Vagina (tissue), 2 donors: ENCODE data around the gene LRRIQ4.

ENCODE experiments used
- POLR2A ChIP-seq, 2 donors: fragments of 450-650 bp; IDR thresholded peaks; one replicate each; pipeline ENCODE4 v1.6.1; 2017; ENCODE audit warnings: antibody characterized with exemption in 2 of 2, mild to moderate bottlenecking in 2 of 2, moderate library complexity in 2 of 2
- POLR2AphosphoS5 ChIP-seq, 2 donors: sonication (generic); formaldehyde crosslinking; IDR thresholded peaks; one replicate each; pipeline ENCODE4 v1.9.0; 2017; ENCODE audit warnings: antibody characterized with exemption in 2 of 2, mild to moderate bottlenecking in 2 of 2, low read depth in 1 of 2; ENCODE audit not compliant: insufficient read depth in 1 of 2
- TF ChIP-seq, protein P1 (sequence below), 3 experiments: fragments of 450-650 bp in 2 of 3; fragments of 200-600 bp in 1 of 3; sonication (generic) in 1 of 3; IDR thresholded peaks; one replicate each; pipeline ENCODE4 v1.5.1; 2017 to 2019; ENCODE audit warnings: antibody characterized with exemption in 3 of 3, mild to moderate bottlenecking in 2 of 3, moderate library complexity in 2 of 3

DNA sequence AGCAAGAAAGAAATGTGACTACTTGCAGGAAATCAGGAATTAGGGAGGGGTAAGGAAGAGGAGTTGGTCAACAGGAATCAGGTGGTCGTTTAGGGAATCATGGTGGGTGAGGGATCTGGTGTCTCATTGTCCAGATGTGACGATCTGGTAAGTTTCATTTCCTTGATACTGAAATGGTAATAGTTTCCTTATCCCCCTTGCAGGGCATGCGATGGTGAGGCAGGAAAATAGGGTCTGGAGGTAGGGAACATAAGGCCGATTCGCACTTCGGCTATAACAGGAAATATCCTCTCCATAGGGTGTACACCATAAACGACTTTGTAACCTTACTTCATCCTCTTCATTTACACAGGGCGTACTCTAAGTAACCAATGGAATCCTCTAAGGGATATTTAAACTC lies 608 bp downstream of the LRRIQ4 start:
- no peak for TF ChIP-seq POLR2AphosphoS5 (IDR thresholded peaks at IDR 0.05; ENCODE audit: insufficient read depth in 1 of 2, low read depth in 1 of 2)
- TF ChIP-seq, protein P1, sequence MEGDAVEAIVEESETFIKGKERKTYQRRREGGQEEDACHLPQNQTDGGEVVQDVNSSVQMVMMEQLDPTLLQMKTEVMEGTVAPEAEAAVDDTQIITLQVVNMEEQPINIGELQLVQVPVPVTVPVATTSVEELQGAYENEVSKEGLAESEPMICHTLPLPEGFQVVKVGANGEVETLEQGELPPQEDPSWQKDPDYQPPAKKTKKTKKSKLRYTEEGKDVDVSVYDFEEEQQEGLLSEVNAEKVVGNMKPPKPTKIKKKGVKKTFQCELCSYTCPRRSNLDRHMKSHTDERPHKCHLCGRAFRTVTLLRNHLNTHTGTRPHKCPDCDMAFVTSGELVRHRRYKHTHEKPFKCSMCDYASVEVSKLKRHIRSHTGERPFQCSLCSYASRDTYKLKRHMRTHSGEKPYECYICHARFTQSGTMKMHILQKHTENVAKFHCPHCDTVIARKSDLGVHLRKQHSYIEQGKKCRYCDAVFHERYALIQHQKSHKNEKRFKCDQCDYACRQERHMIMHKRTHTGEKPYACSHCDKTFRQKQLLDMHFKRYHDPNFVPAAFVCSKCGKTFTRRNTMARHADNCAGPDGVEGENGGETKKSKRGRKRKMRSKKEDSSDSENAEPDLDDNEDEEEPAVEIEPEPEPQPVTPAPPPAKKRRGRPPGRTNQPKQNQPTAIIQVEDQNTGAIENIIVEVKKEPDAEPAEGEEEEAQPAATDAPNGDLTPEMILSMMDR (IDR thresholded peaks at IDR 0.05) = no peak
- TF ChIP-seq POLR2A (IDR thresholded peaks at IDR 0.05) = no peak
